Lung (tissue), 12 donors: ENCODE data around the gene NUP210L. TPM values are rescaled to one million over a fixed set of nuclear protein-coding genes. Genes with fewer than 3 reads are reported as not detected.
"Not testable (repeated sequence)": the region's sequence is repeated elsewhere in the genome, so short reads cannot be mapped to it uniquely, and the experiment has no call there.

ENCODE experiments used
- ATAC-seq: fragments of 200-7000 bp; cut with Tn5 transposase; one replicate; pipeline ENCODE4 v1.9.1; 2020; ENCODE audit warnings: moderate number of reproducible peaks; ENCODE audit not compliant: insufficient read depth, low FRiP score
- DNase-seq, 3 donors: peaks; one replicate each; pipeline ENCODE4 v3.0.0-alpha.2; 2013 to 2017
- H3K27ac ChIP-seq, 2 donors: one replicate each; pipeline ENCODE4 v1.5.1; 2013; ENCODE audit warnings: mild to moderate bottlenecking in 2 of 2, moderate library complexity in 2 of 2, control low read depth in 1 of 2, inconsistent platforms in 1 of 2, low read depth in 1 of 2, low read length in 1 of 2
- H3K27me3 ChIP-seq, 3 donors: one replicate each; pipeline ENCODE4 v1.5.1; 2013; ENCODE audit warnings: low read length in 2 of 3; ENCODE audit not compliant: control insufficient read depth in 3 of 3, insufficient read depth in 3 of 3
- H3K36me3 ChIP-seq, 4 donors: one replicate each; pipeline ENCODE4 v1.5.1; 2013; ENCODE audit warnings: low read length in 4 of 4, mild to moderate bottlenecking in 1 of 4, moderate library complexity in 1 of 4; ENCODE audit not compliant: control insufficient read depth in 4 of 4, insufficient read depth in 4 of 4
- H3K4me1 ChIP-seq, 5 donors: one replicate each; pipeline ENCODE4 v1.5.1; 2013; ENCODE audit warnings: low read length in 5 of 5, mild to moderate bottlenecking in 2 of 5, moderate library complexity in 1 of 5; ENCODE audit not compliant: control insufficient read depth in 5 of 5, insufficient read depth in 5 of 5
- H3K4me3 ChIP-seq: one replicate; pipeline ENCODE4 v1.5.1; 2013; ENCODE audit warnings: mild to moderate bottlenecking, control low read depth, moderate library complexity
- H3K9ac ChIP-seq, 2 donors: one replicate each; pipeline ENCODE4 v1.5.1; 2013; ENCODE audit warnings: low read length in 2 of 2, control low read depth in 1 of 2; ENCODE audit not compliant: insufficient read depth in 1 of 2
- H3K9me3 ChIP-seq, 4 donors: one replicate each; pipeline ENCODE4 v1.5.1; 2013; ENCODE audit warnings: low read length in 3 of 4, mild to moderate bottlenecking in 1 of 4, moderate library complexity in 1 of 4; ENCODE audit not compliant: control insufficient read depth in 4 of 4, insufficient read depth in 3 of 4
- CTCF ChIP-seq: IDR thresholded peaks from 2 replicates; pipeline ENCODE4 v1.5.1; 2012; ENCODE audit warnings: mild to moderate bottlenecking; ENCODE audit errors: control extremely low read depth, extremely low read depth
- WGBS, 2 donors: extraction: QIAGEN DNeasy Blood & Tissue Kit; methylation state at CpG; one replicate each; pipeline ENCODE4 v1.1.7; 2013; 5-methylcytosine and 5-hydroxymethylcytosine counted together
- polyA plus RNA-seq, 2 donors: library from polyadenylated mRNA; stranded (reverse); fragments of 200-250 nt; gene quantifications; one replicate each; pipeline ENCODE4 v1.2.1, GENCODE V29; 2013
- total RNA-seq, 2 donors: library from RNA; depleted of rRNA in 1 of 2; stranded (reverse); fragments of >200 nt in 1 of 2; gene quantifications; one replicate each; pipeline ENCODE4 v1.2.1, GENCODE V29; 2014 to 2021
- donor health status: control.
- donor health status: control.
- donor health status: Bipolar disorder and iron deficiency.
- donor health status: healthy.
- donor health status: DM: yes; HTN: yes; CAD: no.

NUP210L gene
- total and polyA plus RNA-seq, 4 donors, result 0.03 to 0.26 (median 0.09) TPM

DNA sequence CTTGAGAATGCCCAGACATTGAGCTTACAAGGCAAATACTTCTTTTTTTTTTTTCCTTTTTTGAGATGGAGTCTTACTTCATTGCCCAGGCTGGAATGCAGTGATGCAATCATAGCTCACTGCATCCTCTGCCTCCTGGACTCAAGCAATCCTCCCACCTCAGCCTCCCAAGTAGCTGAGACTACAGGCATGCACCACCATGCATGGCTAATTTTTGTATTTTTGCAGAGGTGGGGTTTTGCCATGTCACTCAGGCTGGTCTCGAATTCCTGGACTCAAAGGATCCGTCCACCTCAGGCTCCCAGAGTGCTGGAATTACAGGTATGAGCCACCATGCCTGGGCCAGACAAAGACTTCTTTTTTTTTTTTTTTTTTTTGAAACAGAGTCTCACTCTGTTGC lies 79.1 kb downstream of the NUP210L start:
- H3K36me3 ChIP-seq, result no peaks in the 10 kb centered on the region
- DNase-seq (no peak), ATAC-seq (no peak)
- no peak for TF ChIP-seq CTCF
- no peaks in the 10 kb centered on the region for H3K4me1 ChIP-seq
- peaks cover 0 to 7% (median 1%) of the 10 kb centered on the region in 4 donors for H3K9me3 ChIP-seq
- H3K9ac ChIP-seq, result no peak overlapping the region
- WGBS, 2 donors, result 80 to 86% methylated on average over 2 of the region's 2 CpGs
- no peak overlapping the region for H3K27ac ChIP-seq
- no peak overlapping the region for H3K4me3 ChIP-seq
- H3K27me3 ChIP-seq, result no peaks in the 10 kb centered on the region

DNA sequence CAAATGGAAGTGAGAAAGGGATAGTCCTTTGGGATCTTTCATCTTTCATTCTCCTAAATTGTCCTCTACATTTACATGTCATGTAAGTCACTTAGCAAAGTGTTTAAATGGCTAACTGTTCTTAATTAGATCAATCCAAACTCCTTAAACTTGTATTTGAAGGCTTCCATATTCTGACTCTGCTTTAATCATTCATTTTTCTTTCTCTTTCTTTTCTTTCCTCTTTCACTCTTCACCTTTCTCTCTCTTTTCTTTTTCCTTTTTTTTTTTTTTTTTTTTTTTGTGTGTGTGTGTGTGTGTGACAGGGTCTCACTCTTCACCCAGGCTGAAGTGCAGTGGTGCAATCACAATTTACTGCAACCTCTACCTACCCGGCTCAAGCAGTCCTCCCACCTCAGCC lies 92.6 kb downstream of the NUP210L start:
- ATAC-seq (no peak), DNase-seq (no peak)
- H3K9ac ChIP-seq, result no peak overlapping the region
- H3K9me3 ChIP-seq, result no peaks in the 10 kb centered on the region
- no peak overlapping the region for H3K27ac ChIP-seq
- H3K36me3 ChIP-seq, result no peaks in the 10 kb centered on the region
- WGBS, 2 donors, result 93 to 97% methylated on average over 1 of the region's 1 CpG
- H3K4me3 ChIP-seq, result no peak overlapping the region
- TF ChIP-seq CTCF, result no peak
- no peaks in the 10 kb centered on the region for H3K4me1 ChIP-seq
- H3K27me3 ChIP-seq, result no peaks in the 10 kb centered on the region

DNA sequence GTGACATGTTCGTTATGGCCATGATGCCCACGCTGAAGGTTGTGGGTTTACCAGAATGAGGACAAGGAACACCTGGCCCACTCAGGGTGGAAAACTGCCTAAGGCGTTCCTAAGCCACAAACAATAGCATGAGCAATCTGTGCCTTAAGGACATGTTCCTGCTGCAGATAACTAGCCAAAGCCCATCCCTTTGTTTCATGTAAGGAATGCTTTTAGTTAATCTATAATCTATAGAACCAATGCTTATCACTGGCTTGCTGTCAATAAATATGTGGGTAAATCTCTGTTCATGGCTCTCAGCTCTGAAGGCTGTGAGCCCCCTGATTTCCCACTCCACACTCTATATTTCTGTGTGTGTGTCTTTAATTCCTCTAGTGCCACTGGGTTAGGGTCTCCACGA lies 107.4 kb downstream of the NUP210L start:
- not testable (repeated sequence) for H3K9me3 ChIP-seq, DNase-seq, H3K9ac ChIP-seq, ATAC-seq, H3K4me1 ChIP-seq, H3K27ac ChIP-seq, H3K36me3 ChIP-seq, H3K4me3 ChIP-seq, H3K27me3 ChIP-seq
- WGBS, 2 donors, result 62 to 76% methylated on average over 3 to 4 of the region's 4 CpGs

GRCh38 chr1:154033697-154034096 lies 121.2 kb downstream of the NUP210L start:
- H3K4me3 ChIP-seq, H3K27me3 ChIP-seq, ATAC-seq, H3K36me3 ChIP-seq, H3K27ac ChIP-seq, H3K9ac ChIP-seq, H3K4me1 ChIP-seq, DNase-seq: not testable (repeated sequence)
- 98% methylated on average over 1 of the region's 1 CpG for WGBS, 2 donors
- H3K9me3 ChIP-seq, result peaks cover 0 to 12% (median 0%) of the 10 kb centered on the region in 4 donors

GRCh38 chr1:154019940-154020339 lies 134.9 kb downstream of the NUP210L start:
- no peak overlapping the region for H3K9ac ChIP-seq
- H3K36me3 ChIP-seq, result no peaks in the 10 kb centered on the region
- no peaks in the 10 kb centered on the region for H3K27me3 ChIP-seq
- ATAC-seq, result no peak
- H3K4me3 ChIP-seq, result no peak overlapping the region
- H3K4me1 ChIP-seq, result no peaks in the 10 kb centered on the region
- no peak for TF ChIP-seq CTCF
- no peaks in the 10 kb centered on the region for H3K9me3 ChIP-seq
- no peak overlapping the region for H3K27ac ChIP-seq
- WGBS, 2 donors, result 86 to 100% methylated on average over 1 of the region's 1 CpG
- no peak for DNase-seq
